NK-92 (cell line): ENCODE measurements around the gene NOTO.
"Not testable (repeated sequence)": the region's sequence is repeated elsewhere in the genome, so short reads cannot be mapped to it uniquely, and the experiment has no call there.

Source experiments
- DNase-seq: peaks from one replicate; lab custom pipeline; 2025; ENCODE audit not compliant: unreplicated experiment; lab: John Stamatoyannopoulos, UW

Gene NOTO, protein sequence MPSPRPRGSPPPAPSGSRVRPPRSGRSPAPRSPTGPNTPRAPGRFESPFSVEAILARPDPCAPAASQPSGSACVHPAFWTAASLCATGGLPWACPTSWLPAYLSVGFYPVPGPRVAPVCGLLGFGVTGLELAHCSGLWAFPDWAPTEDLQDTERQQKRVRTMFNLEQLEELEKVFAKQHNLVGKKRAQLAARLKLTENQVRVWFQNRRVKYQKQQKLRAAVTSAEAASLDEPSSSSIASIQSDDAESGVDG

DNA sequence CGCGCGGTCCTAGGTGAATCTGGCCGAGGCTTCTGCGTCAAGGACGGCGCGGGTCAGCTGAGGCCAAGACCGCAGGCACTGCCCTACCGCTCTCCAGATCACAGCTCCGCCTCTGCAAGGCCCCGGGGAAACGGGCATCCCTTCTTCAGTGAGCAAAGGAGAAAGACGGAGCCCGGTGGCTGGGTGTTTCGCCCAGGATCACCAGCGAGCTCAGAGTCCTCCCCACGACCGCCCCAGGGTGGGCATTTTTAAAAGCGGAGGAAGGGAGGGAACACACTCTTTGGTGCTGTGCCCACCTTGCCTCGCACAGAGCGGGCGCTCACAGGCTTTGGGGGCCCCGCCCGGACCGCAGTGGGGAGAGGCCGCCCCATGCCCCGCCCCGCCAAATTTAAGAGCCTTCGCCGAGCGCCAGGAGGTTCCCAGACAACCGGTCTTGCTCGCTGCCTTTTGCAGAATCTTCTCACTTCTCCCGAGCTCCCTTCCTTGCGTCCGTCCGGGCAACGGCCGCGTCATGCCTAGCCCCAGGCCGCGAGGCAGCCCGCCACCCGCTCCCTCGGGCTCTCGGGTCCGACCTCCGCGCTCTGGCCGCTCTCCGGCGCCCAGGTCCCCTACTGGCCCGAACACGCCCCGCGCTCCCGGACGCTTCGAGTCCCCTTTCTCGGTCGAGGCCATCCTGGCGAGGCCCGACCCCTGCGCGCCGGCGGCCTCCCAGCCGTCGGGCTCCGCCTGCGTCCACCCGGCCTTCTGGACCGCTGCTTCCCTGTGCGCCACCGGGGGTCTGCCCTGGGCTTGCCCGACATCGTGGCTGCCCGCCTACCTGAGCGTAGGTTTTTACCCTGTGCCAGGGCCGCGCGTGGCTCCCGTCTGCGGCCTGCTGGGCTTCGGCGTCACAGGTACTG lies at the start of gene NOTO:
TSS of gene NOTO (plus strand) at position 419 of the 899 bp plus-strand sequence. CDS start at position 512, 93 bp downstream.
- DNase-seq = no peak

DNA sequence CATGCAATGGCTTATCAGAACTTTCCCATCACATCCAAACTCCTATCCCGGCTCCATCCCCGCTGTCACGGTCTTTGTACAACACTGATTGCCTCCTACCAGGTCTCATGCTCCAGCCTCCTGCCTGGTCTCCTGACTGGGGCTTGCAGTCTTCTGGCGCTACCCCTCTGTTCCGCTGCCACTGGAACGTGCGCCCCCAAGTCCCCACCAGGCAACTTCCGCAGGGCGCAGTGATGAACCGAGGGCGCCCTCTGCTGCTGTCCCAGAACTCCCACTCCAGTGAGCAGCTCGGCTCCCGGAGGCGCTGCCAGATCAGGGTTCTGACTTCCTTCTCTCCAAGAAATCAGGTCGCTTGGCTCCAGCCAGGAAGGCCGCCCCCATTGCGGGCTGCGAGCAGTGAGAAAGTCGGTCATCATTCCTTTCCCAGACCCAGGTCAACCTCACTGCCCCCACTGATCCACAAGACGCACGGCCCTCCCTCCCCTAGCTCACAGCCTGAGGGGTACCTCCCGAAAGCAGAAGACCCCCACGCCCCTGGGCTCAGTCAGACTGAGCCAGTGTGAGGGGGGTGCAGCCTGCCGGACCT lies 45.7 kb upstream of the NOTO start:
- no peak for DNase-seq

DNA sequence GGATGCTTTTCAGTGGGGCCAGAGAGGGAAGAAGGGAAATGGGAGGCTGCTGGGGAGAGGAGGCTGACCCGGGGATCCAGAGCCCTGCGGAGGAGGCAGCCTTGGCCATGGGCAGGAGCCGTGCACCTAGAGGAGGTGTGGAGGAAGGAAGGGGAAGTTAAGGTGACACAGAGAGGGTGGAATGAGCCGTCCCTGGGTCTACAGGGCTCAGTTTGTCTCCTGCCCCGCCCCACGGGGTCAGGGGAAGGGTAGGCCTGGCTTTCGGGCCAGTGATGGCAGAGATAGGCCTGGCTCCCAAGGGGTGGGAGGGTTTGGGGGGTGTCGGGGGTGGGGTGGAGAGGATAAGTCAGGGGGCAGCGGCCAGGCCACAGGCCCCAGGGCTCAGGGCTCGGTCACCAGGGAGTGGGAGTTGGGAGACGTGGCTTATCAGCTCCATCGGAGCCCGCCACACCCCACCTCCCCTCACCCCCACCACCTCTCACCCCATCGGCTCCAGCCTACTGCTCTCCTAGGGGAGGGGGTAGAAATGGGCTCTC lies 39.5 kb upstream of the NOTO start:
- DNase-seq = no peak

DNA sequence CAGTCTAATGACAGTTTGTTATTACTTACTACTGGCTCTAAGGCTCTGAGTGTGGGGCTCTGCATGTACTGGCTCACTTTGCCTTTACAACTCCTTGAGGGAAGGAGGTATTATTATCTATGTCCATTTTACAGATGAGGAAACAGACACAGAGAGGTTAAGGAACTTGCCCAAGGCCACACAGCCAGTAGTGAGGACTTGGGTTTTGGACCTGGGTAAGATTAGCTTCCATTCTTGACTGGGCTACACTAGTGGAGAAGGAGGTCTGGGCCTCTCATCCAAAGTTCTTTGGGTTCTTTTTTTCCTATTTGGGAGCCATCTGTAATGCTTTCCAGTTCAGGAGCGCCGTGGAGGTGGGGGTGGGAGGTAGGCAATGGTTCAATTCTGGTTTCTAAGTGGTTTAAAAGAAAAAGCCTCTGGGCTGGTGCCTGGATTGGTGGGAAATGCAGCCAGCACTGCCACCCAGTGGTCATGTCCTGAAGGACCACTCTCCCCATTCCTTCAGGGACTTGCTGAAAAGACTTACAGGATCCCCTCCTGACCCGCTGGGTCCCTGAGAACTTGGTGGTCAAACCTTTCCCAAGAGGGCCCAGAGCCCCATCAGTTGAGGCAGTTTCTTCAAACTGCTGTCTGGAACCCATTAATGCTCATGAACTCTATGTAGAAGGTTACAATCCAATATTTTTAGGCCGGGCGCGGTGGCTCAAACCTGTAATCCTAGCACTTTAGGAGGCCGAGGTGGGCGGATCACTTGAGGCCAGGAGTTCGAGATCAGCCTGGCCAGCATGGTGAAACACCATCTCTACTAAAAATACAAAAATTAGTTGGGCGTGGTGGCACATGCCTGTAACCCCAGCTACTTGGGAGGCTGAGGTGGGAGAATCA lies 38.6 kb upstream of the NOTO start:
- DNase-seq = no peak

DNA sequence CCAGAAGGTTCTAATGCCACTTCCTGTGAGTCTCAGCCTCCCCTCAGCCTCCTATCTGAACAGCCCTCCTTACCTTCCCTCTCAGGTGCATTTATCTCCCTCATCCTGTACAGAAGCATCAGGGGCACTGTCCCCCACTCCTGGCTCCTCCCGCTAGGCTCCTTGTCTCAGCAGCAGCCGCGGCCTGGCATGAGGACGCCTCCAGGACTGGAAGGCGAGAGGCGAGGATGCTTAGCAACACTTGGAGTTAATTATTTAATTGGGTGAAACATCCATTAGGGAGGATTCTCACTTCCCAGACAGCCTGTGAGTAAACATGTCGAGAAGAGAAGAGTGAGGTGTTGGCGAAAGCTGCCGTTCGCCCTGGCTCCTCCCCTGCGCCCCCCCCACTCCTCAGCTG lies 36.4 kb upstream of the NOTO start:
- not testable (repeated sequence) for DNase-seq

DNA sequence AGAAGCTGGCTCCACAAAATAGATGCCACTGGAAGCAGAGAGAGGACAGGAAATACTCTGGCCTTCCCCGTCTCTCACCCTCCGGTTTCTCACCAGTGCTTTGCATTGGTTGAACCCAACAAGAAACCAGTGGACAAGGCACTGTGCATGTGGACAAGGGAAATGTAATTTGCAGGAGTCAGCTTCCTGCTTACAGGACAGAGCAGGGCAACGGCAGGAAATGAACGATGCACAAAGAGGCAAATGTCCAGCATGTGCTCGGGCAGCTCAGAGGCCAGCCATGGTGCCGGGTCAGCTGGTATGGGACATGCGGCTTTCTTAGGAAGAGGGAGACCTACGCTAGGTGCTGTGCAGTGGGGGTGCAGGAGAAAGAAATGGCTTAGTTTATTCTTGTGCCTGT lies 35.6 kb upstream of the NOTO start:
- DNase-seq = not testable (repeated sequence)

DNA sequence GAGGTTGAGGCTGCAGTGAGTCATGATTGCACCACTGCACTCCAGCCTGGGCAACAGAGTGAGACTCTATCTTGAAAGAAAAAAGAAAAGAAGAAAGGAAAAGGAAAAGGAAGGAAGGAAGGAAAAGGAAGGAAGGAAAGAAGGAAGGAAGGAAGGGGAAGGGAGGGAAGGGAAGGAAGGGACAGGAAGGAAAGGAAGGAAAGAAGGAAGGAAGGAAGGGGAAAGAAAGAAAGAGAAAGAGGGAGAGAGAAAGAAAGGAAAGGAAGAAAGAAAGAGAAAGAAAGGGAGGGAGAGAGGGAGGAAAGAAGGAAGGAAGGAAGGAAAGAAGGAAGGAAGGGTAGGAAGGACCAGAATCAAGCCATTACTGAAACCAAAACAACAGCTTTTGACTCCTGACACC lies 34.0 kb upstream of the NOTO start:
- not testable (repeated sequence) for DNase-seq

DNA sequence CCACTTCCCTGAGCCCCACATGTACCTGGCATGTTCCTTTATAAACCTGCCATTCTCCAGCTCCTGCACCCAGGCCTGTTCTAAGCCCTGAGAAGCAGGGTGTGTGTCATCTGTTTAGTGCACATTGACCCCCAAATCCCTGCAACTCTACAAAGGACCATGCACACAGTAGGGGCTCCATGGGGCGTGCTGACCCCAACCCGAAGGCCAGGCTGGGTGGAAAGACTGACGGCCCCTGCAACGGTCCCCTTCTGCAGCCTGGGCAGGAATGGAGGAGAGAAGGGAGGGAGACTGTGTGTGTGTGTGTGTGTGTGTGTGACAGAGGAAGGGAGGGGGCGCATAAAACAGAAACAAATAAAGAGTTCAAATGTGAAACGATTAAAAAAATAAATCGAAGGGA lies 32.0 kb upstream of the NOTO start:
- DNase-seq = not testable (repeated sequence)

DNA sequence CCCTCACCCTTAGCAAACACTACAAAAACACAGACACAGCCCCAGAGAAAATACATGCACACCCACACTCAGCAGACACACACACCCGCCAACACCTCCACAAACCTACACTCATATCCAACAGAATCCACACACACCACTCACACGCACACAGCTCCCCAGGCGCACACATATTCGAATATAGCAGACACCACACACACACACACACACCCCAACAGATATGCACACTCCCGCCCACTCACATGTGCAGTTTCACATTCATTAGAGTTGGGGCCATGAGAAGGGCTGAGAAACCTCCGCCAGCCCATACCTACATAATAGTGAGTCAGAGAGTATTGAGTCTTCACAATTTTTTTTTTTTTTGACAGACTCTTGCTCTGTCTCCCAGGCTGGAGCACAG lies 29.4 kb upstream of the NOTO start:
- no peak for DNase-seq

DNA sequence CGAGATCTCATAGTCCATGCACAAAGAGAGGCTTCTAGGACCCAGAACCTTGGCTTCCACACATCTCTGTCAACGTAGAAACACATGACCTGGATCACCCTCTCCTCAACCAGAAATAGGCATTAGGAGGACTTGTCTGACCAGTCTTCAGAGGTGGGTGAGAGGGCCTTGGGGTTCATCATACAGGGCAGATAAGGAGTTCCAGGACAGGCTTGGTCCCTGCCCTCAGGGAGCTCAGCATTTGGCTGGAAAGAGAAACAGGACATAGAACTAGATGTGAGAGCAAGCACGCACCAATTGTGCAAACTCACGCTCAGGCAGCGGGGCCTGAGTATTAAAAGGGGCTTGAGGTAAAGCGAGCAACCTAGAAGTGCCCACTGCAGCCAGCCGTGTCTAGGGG lies 28.6 kb upstream of the NOTO start:
- no peak for DNase-seq

DNA sequence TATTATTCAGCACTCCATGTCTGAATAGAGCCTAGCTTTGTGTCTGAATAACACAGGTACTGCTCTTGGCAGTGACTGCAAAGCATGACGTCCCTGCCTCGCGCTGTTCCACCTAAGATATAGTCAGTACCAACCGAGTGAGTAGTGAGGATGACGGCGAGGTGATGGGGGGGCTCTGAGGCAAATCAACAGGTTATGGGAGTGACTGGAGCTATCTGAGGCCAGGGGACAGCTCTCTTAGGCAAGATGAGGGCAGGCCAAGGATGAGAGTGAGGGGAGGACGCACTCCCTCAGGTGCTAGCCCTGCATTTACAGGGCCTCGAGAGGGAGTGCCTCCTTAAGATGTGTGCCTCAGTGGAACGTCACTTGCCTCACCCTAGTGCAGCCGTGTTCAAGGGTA lies 28.1 kb upstream of the NOTO start:
- DNase-seq = no peak

DNA sequence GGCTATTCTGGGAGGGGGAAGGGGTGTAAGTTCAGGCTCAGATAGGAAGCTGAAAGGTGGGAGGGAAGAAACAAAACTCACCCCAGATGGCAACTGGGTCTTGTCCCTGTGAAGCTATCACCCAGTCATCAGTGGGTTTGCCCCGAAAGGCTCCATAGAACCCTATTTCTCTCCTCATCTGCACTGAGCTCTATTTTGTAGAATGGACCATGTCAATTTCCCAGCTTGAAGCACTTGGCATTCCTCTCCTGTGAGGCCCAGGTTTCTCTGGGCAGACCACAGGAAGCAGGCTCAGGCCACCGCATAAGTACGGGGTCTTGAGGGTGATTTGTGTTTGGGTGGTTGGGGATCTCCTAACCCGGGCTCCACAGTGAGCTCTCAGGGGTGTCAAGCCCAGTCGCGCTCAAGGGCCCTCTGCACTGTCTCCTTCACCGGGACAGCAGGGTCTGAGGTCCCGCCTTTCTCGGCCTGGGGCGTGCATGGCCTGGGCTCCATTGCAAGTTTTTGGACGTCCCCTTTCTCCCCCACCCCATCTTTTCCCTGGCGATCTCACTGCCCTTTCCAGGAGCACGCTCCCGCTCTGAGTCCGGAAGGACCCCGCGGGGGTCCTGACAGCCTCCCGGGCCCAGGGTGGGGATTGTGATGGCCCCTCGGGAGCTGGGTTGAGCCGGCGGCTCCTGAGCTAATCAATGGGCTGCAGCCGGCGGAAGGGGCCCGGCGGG lies 27.3 kb upstream of the NOTO start:
- DNase-seq = no peak

DNA sequence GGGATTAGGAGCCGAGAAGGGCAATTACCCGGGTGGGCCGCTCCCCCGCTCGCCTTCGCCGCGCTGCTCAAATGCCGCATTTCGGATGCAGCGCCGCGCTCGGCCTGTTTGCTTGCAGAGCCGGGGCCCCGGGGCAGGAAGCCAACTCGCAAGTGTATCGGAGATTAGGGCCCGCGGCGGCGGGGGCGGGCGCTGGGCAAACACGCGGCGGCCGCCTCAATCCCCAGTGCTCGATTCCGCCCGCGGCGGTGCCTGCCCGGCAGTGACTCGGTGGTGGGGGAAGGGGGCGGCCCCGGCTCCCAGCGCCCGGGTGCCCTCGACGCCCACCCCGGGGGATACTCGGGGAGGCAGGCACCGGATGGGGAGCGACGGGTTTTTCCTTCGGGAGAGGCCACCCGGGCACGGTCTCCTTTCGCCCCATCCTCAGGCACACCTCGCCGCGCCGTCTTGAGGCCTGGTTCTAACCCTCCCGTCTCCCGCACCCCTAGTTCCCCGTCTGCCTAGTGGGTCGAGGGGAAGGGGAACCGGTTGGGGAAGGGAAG lies 26.6 kb upstream of the NOTO start:
- no peak for DNase-seq

DNA sequence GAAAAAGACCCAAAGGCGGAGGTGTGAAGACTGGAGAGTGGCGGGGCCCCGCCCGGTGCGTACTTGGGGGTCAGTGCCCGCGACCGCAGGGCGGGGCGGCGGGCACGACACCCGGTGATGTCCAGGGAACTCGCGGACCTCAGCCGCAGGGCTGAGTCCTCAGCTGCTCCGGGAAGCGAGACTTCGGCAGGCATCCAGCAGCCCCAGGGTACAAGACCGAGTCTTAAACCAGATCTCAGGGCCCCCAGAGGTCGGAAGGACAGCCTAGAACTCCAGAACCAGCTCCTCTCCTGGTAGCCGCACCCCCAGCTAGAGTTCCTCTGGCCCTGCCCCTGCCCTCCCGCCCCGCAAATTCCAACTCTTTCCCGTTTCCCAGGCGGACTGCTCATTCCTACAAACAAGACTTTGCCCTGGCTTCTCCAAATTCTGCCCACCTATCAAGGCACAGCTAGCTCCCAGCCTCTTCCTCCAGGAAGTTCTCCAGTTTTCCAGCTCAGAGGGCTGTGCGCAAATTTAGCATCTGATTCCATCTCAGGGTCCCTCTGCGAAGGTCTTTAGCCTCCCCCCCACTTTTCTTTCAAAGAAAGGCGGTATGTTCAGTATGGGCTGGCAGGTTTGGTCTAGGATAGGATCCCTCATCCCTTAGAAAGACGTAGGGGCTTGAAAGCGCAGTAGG lies 26.0 kb upstream of the NOTO start:
- DNase-seq = no peak

DNA sequence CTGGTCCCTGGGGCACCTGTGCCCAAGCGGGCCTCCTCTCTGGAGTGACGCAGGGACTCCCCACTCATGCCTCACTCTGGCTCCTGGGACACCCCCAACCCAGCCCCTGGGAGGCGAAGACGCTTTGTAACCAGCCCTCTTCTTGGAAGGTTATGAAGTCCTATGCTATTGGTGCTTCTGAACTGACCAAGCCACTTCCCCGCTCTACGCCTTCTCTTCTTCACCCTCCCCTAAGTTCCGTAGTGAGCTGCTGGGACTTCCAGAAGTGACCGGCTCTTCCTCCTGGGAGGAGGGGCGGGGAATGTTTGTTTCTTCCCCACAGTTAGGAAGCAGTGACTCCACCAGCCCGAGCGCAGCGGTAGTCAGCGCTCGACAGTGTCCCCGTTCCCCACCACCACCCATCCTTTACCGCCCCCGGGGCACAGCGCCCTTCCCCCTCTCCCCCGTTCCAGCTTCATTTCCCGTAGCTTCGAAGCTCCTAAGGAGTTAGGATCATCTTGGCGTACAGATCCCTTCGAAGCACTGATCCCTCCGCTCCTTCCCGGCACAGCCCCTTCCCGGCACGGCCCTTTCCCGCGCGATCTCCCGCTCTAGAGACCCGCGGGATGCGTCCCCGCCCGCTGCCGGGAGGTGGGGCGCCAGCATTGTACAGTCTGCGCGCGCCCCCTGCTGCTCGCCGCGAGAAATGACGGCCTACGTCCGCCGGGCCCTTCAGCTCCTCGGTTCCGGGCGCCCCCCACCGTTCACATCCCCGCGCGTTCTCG lies 25.3 kb upstream of the NOTO start:
- peak; percentile 10 for DNase-seq

DNA sequence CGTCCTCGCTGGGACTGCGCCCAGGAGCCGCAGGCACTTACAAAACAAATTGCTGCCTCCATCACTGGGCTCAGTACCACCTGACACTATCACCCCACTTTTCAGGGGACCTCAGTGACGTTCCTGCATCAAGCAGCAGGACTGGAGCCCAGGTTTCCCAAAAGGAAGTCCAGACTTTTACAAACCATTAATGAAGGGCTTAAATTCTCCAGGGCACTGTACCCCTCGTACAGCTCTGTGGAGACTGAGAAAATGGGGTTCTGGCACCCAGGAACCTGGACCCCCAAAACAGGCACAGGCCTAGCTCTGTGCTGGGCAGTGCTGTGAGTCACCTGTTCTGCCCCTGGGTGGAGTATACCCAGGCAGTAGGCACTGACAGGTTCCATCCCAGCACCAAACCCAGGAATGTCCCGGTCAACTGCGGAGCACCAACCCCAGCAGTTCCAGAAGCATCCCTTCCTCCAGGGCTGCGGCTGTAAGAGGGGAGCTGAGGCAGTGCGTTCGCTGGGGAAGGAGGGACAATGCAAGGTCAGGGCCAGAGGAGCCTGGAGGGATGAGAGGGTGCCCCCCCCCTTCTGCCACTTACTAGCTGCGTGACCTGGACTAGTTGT lies 24.6 kb upstream of the NOTO start:
- no peak for DNase-seq

DNA sequence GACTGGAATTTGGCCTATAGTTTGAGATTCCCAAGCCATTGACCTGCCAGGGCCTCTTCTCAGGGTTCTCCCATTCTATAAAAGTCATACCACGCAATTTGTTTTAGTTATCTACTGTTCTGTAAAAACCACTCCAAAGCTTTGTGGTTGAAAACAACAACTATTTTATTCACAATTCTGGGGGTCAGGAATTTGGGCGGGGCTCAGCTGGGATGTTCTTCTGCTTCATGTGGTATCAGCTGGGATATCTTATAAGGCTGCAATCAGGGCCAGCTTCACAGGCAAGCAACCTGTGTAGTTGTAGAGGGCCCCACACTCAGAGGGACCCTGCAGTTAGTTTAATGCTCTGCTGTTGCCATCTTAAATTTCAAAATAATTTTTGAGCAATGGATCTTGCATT lies 16.4 kb upstream of the NOTO start:
- no peak for DNase-seq

DNA sequence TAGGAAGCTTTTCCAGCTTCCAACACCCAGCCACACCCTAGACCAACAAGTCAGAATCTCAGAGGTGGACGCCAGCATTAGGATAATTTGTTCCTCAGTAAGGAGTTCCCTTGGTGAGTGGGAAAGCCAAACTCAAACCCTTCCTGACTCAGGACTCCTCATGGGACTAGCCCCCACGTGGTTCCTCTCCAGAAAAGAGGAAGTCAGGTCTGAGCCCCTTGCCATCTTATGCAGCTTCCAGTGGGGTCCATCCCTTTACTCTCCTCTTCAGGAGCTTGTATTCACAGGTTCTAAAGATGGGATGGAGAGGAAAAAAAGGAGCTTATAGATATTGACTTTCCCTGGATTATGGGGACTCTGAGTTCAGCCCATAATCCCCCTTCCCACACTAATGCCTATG lies 14.8 kb upstream of the NOTO start:
- DNase-seq = no peak
